ENCODE data around the gene SPTBN4.

SPTBN4 gene

DNA sequence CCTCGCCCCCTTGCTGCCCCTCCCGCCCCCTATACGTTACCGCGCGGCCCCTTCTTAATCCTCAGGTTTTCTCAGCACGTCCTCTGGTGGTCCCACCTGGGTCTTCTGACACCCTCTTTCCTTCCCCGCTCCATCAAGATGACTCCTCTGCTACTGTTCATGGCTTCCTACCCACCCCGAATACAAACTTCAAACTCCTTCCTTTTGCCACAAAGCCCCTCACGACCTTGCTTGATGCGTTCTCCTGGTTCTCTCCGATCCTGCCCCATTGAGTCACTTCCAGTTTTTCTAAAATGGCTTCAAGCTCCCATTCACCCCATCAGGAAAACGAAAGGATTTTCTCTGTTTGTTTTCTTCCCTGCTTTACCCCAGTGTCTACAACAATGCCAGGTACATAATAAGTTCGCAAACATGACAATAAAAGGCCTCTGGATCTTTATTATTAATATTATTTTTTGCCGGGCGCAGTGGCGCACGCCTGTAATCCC is 21.9 kb upstream of the SPTBN4 start:
- Histone ChIP-seq H3K27ac (replicated peaks; ENCODE audit: low read length) (peak overlapping the region; percentile 93), H3K79me1 (ENCODE audit: low read depth, low read length) (peaks cover 11% of the 10 kb centered on the region), H4K91ac (ENCODE audit: low read depth, low read length, poor library complexity) (no peak overlapping the region), H3K27me3 (ENCODE audit: control insufficient read depth in 3 of 3, insufficient read depth in 3 of 3, low read depth in 1 of 3, low read length in 3 of 3) (no peaks in the 10 kb centered on the region), H2BK120ac (ENCODE audit: low read depth, low read length) (no peak overlapping the region), H3K14ac (ENCODE audit: low read length) (no peak overlapping the region), H4K8ac (ENCODE audit: low read depth, low read length) (no peak overlapping the region), H3K9me3 (replicated peaks in 1 of 2; ENCODE audit: control insufficient read depth in 2 of 2, insufficient read depth in 1 of 2, low read depth in 1 of 2, low read length in 2 of 2) (no peaks in the 10 kb centered on the region), H3K4ac (ENCODE audit: low read length) (no peak overlapping the region), H3K9ac (ENCODE audit: low read depth, low read length, poor library complexity) (no peak overlapping the region), H2BK15ac (ENCODE audit: low read length) (no peak overlapping the region), H2BK5ac (ENCODE audit: low read length) (no peak overlapping the region), H3K4me1 (ENCODE audit: control insufficient read depth in 2 of 2, insufficient read depth in 1 of 2, low read depth in 1 of 2, low read length in 2 of 2) (peaks cover 15 to 37% of the 10 kb centered on the region in 2 donors), H3K4me3 (ENCODE audit: low read length in 2 of 2) (peak overlapping the region; percentile 49 to 99), H2BK12ac (ENCODE audit: low read length) (no peak overlapping the region), H2AK5ac (ENCODE audit: low read depth, low read length) (no peak overlapping the region), H3K18ac (ENCODE audit: low read length) (peak overlapping the region; percentile 46), H3K4me2 (ENCODE audit: insufficient read depth, low read length, poor library complexity, severe bottlenecking) (peak overlapping the region; percentile 56), H3K23ac (ENCODE audit: low read depth, low read length, poor library complexity) (no peak overlapping the region), H2AFZ (ENCODE audit: low read length) (peak overlapping the region; percentile 99), H3K36me3 (replicated peaks in 1 of 2; ENCODE audit: control insufficient read depth in 2 of 2, insufficient read depth in 2 of 2, low read length in 2 of 2) (peaks cover 16 to 28% of the 10 kb centered on the region in 2 donors)
- no peak for DNase-seq (ENCODE audit: low spot score)
- WGBS, 2 donors (ENCODE audit: extremely low coverage in 2 of 2, insufficient read length in 2 of 2, insufficient replicate concordance in 1 of 2): no CpG with 5 or more reads among the region's 18 CpGs

- peak overlapping the region; percentile 4 for H2BK5ac ChIP-seq (ENCODE audit: low read length)
- no peak overlapping the region for H2AK5ac ChIP-seq (ENCODE audit: low read depth, low read length)
- peak overlapping the region; percentile 17 for H2AFZ ChIP-seq (ENCODE audit: low read length)
- peak overlapping the region; percentile 29 for H3K23ac ChIP-seq (ENCODE audit: low read depth, low read length, poor library complexity)
- peak overlapping the region; percentile 61 for H3K27ac ChIP-seq (replicated peaks; ENCODE audit: low read length)
- no peak overlapping the region for H3K4ac ChIP-seq (ENCODE audit: low read length)
- no peak overlapping the region for H4K8ac ChIP-seq (ENCODE audit: low read depth, low read length)
- peaks cover 15 to 37% of the 10 kb centered on the region in 2 donors for H3K4me1 ChIP-seq (ENCODE audit: control insufficient read depth in 2 of 2, insufficient read depth in 1 of 2, low read depth in 1 of 2, low read length in 2 of 2)
- peaks cover 11% of the 10 kb centered on the region for H3K79me1 ChIP-seq (ENCODE audit: low read depth, low read length)
- no peak overlapping the region for H3K4me2 ChIP-seq (ENCODE audit: insufficient read depth, low read length, poor library complexity, severe bottlenecking)
- peaks cover 11 to 19% of the 10 kb centered on the region in 2 donors for H3K36me3 ChIP-seq (replicated peaks in 1 of 2; ENCODE audit: control insufficient read depth in 2 of 2, insufficient read depth in 2 of 2, low read length in 2 of 2)
- no peak overlapping the region for H3K14ac ChIP-seq (ENCODE audit: low read length)
- H3K9ac ChIP-seq (ENCODE audit: low read depth, low read length, poor library complexity): no peak overlapping the region
- H2BK12ac ChIP-seq (ENCODE audit: low read length): peak overlapping the region; percentile 3
- H3K18ac ChIP-seq (ENCODE audit: low read length): peak overlapping the region; percentile 2
- H2BK15ac ChIP-seq (ENCODE audit: low read length): no peak overlapping the region
- WGBS, 2 donors (ENCODE audit: extremely low coverage in 2 of 2, insufficient read length in 2 of 2, insufficient replicate concordance in 1 of 2): no CpG with 5 or more reads among the region's 9 CpGs
- H3K4me3 ChIP-seq (ENCODE audit: low read length in 2 of 2): no peak overlapping the region
- H2BK120ac ChIP-seq (ENCODE audit: low read depth, low read length): no peak overlapping the region
- DNase-seq (ENCODE audit: low spot score): no peak
- H4K91ac ChIP-seq (ENCODE audit: low read depth, low read length, poor library complexity): no peak overlapping the region
- no peaks in the 10 kb centered on the region for H3K9me3 ChIP-seq (replicated peaks in 1 of 2; ENCODE audit: control insufficient read depth in 2 of 2, insufficient read depth in 1 of 2, low read depth in 1 of 2, low read length in 2 of 2)
- H3K27me3 ChIP-seq (ENCODE audit: control insufficient read depth in 3 of 3, insufficient read depth in 3 of 3, low read depth in 1 of 3, low read length in 3 of 3): no peaks in the 10 kb centered on the region
Measured at GRCh38 chr19:40445780-40446262, 21.0 kb upstream of the SPTBN4 start.

GRCh38 chr19:40446263-40446784 is 20.5 kb upstream of the SPTBN4 start:
- Histone ChIP-seq H3K4me1 (ENCODE audit: control insufficient read depth in 2 of 2, insufficient read depth in 1 of 2, low read depth in 1 of 2, low read length in 2 of 2) (peaks cover 15 to 32% of the 10 kb centered on the region in 2 donors), H3K18ac (ENCODE audit: low read length) (peak overlapping the region; percentile 82), H4K8ac (ENCODE audit: low read depth, low read length) (no peak overlapping the region), H3K36me3 (replicated peaks in 1 of 2; ENCODE audit: control insufficient read depth in 2 of 2, insufficient read depth in 2 of 2, low read length in 2 of 2) (peaks cover 6 to 14% of the 10 kb centered on the region in 2 donors), H4K91ac (ENCODE audit: low read depth, low read length, poor library complexity) (no peak overlapping the region), H2AFZ (ENCODE audit: low read length) (peak overlapping the region; percentile 17), H2BK5ac (ENCODE audit: low read length) (no peak overlapping the region), H2BK12ac (ENCODE audit: low read length) (no peak overlapping the region), H2BK120ac (ENCODE audit: low read depth, low read length) (peak overlapping the region; percentile 13), H3K4me3 (ENCODE audit: low read length in 2 of 2) (no peak overlapping the region), H3K27me3 (ENCODE audit: control insufficient read depth in 3 of 3, insufficient read depth in 3 of 3, low read depth in 1 of 3, low read length in 3 of 3) (no peaks in the 10 kb centered on the region), H3K9me3 (replicated peaks in 1 of 2; ENCODE audit: control insufficient read depth in 2 of 2, insufficient read depth in 1 of 2, low read depth in 1 of 2, low read length in 2 of 2) (no peaks in the 10 kb centered on the region), H3K4ac (ENCODE audit: low read length) (no peak overlapping the region), H2AK5ac (ENCODE audit: low read depth, low read length) (peak overlapping the region; percentile 85), H3K79me1 (ENCODE audit: low read depth, low read length) (peaks cover 11% of the 10 kb centered on the region), H3K14ac (ENCODE audit: low read length) (no peak overlapping the region), H2BK15ac (ENCODE audit: low read length) (peak overlapping the region; percentile 70), H3K27ac (replicated peaks; ENCODE audit: low read length) (peak overlapping the region; percentile 20), H3K4me2 (ENCODE audit: insufficient read depth, low read length, poor library complexity, severe bottlenecking) (no peak overlapping the region), H3K9ac (ENCODE audit: low read depth, low read length, poor library complexity) (no peak overlapping the region), H3K23ac (ENCODE audit: low read depth, low read length, poor library complexity) (peak overlapping the region; percentile 29)
- no peak for DNase-seq (ENCODE audit: low spot score)
- no CpG with 5 or more reads among the region's 8 CpGs for WGBS, 2 donors (ENCODE audit: extremely low coverage in 2 of 2, insufficient read length in 2 of 2, insufficient replicate concordance in 1 of 2)

GRCh38 chr19:40449506-40449905 is 17.3 kb upstream of the SPTBN4 start:
- DNase-seq (ENCODE audit: low spot score): no peak
- no CpG with 5 or more reads among the region's 4 CpGs for WGBS, 2 donors (ENCODE audit: extremely low coverage in 2 of 2, insufficient read length in 2 of 2, insufficient replicate concordance in 1 of 2)
- no peak overlapping the region for H2BK12ac ChIP-seq (ENCODE audit: low read length)

More at GRCh38 chr19:40449506-40449905, 17.3 kb upstream of the SPTBN4 start:
- H2AK5ac ChIP-seq (ENCODE audit: low read depth, low read length): no peak overlapping the region
- no peaks in the 10 kb centered on the region for H3K9me3 ChIP-seq (replicated peaks in 1 of 2; ENCODE audit: control insufficient read depth in 2 of 2, insufficient read depth in 1 of 2, low read depth in 1 of 2, low read length in 2 of 2)
- H3K27me3 ChIP-seq (ENCODE audit: control insufficient read depth in 3 of 3, insufficient read depth in 3 of 3, low read depth in 1 of 3, low read length in 3 of 3): no peaks in the 10 kb centered on the region
- H3K79me1 ChIP-seq (ENCODE audit: low read depth, low read length): peaks cover 3% of the 10 kb centered on the region
- H3K14ac ChIP-seq (ENCODE audit: low read length): no peak overlapping the region
- no peak overlapping the region for H3K23ac ChIP-seq (ENCODE audit: low read depth, low read length, poor library complexity)
- H3K4me1 ChIP-seq (ENCODE audit: control insufficient read depth in 2 of 2, insufficient read depth in 1 of 2, low read depth in 1 of 2, low read length in 2 of 2): peaks cover 12 to 15% of the 10 kb centered on the region in 2 donors
- H3K27ac ChIP-seq (replicated peaks; ENCODE audit: low read length): no peak overlapping the region
- no peak overlapping the region for H3K4me3 ChIP-seq (ENCODE audit: low read length in 2 of 2)
- H4K8ac ChIP-seq (ENCODE audit: low read depth, low read length): no peak overlapping the region
- H3K4ac ChIP-seq (ENCODE audit: low read length): no peak overlapping the region
- no peak overlapping the region for H2BK15ac ChIP-seq (ENCODE audit: low read length)
- no peaks in the 10 kb centered on the region for H3K36me3 ChIP-seq (replicated peaks in 1 of 2; ENCODE audit: control insufficient read depth in 2 of 2, insufficient read depth in 2 of 2, low read length in 2 of 2)
- H2BK120ac ChIP-seq (ENCODE audit: low read depth, low read length): no peak overlapping the region
- H3K9ac ChIP-seq (ENCODE audit: low read depth, low read length, poor library complexity): no peak overlapping the region
- H2AFZ ChIP-seq (ENCODE audit: low read length): no peak overlapping the region
- no peak overlapping the region for H3K4me2 ChIP-seq (ENCODE audit: insufficient read depth, low read length, poor library complexity, severe bottlenecking)
- H3K18ac ChIP-seq (ENCODE audit: low read length): no peak overlapping the region
- H4K91ac ChIP-seq (ENCODE audit: low read depth, low read length, poor library complexity): no peak overlapping the region
- no peak overlapping the region for H2BK5ac ChIP-seq (ENCODE audit: low read length)

All from neuronal stem cell (in vitro differentiated cells).